Right lobe of liver (tissue), 6 donors: ENCODE results near the gene CNTRL. TPM values are rescaled to one million over a fixed set of nuclear protein-coding genes. Genes with fewer than 3 reads are reported as not detected.

ENCODE experiments used
- ATAC-seq, 4 donors: fragments of 200-7000 bp; cut with Tn5 transposase; one replicate each; pipeline ENCODE4 v1.9.1; 2020; ENCODE audit warnings: mild to moderate bottlenecking in 4 of 4, moderate library complexity in 4 of 4
- DNase-seq, 3 donors: peaks; one replicate each; pipeline ENCODE4 v3.0.0-alpha.2; 2020
- H3K27ac ChIP-seq, 3 donors: fragments of 200-600 bp; one replicate each; pipeline ENCODE4 v1.8.0; 2022
- H3K27me3 ChIP-seq, 2 donors: fragments of 200-600 bp; one replicate each; pipeline ENCODE4 v1.8.0; 2022
- H3K36me3 ChIP-seq, 4 donors: fragments of 200-600 bp; sonication (generic) in 1 of 4; one replicate each; pipeline versions ENCODE4 v1.5.1 to v1.8.0; 2017 to 2022; ENCODE audit warnings: control low read depth in 1 of 4
- H3K4me1 ChIP-seq, 4 donors: fragments of 200-600 bp; sonication (generic) in 1 of 4; one replicate each; pipeline versions ENCODE4 v1.5.1 to v1.8.0; 2017 to 2022; ENCODE audit warnings: control low read depth in 1 of 4
- H3K4me3 ChIP-seq, 3 donors: fragments of 200-600 bp; one replicate each; pipeline ENCODE4 v1.8.0; 2022
- H3K9me3 ChIP-seq, 4 donors: fragments of 200-600 bp; sonication (generic) in 1 of 4; one replicate each; pipeline versions ENCODE4 v1.5.1 to v1.8.0; 2017 to 2022; ENCODE audit warnings: control low read depth in 1 of 4
- POLR2A ChIP-seq: fragments of 450-650 bp; IDR thresholded peaks from one replicate; pipeline ENCODE4 v1.6.1; 2017; ENCODE audit warnings: antibody characterized with exemption, mild to moderate bottlenecking
- WGBS: methylation state at CpG from one replicate; pipeline ENCODE4 v1.1.6; 2018; ENCODE audit warnings: low coverage, low lambda C conversion rate; ENCODE audit not compliant: insufficient coverage; ENCODE audit errors: missing lambda C conversion rate; 5-methylcytosine and 5-hydroxymethylcytosine counted together
- intact Hi-C, 2 donors: fragments of 100-400 bp; cut with DNase I; formaldehyde crosslinking; loops; one replicate each; pipeline versions ENCODE4 v1.11.2 to v1.14.1; 2022
- total RNA-seq, 6 experiments: library from RNA; depleted of rRNA in 2 of 6; stranded (reverse); fragments of >200 nt in 2 of 6; fragmentation: NEBNext Ultra II Directional in 3 of 6; extraction: Animal tissue kit (Norgen Biotek cat#: 25700) in 3 of 6; gene quantifications; one replicate each; pipeline versions ENCODE4 v1.1.0 to v1.2.4, GENCODE V29; 2016 to 2023
- TF ChIP-seq, protein P1 (sequence below), 4 donors: fragments of 200-600 bp in 3 of 4; fragments of 450-650 bp in 1 of 4; IDR thresholded peaks; one replicate each; pipeline versions ENCODE4 v1.5.1 to v1.8.0; 2016 to 2022; ENCODE audit warnings: antibody characterized with exemption in 4 of 4, mild to moderate bottlenecking in 2 of 4
- donor health status: DM: no; HTN: yes; CAD: no.
- donor health status: DM: no; HTN: no; CAD: no.
- donor health status: DM: no; HTN: no; CAD: no.
- donor health status: DM: no; HTN: yes; CAD: no.
- donor health status: DM: no; HTN: yes; CAD: no.

CNTRL gene
- total RNA-seq, 6 experiments from 2014 or later = 2.8 to 5.6 (median 4.2) TPM

DNA sequence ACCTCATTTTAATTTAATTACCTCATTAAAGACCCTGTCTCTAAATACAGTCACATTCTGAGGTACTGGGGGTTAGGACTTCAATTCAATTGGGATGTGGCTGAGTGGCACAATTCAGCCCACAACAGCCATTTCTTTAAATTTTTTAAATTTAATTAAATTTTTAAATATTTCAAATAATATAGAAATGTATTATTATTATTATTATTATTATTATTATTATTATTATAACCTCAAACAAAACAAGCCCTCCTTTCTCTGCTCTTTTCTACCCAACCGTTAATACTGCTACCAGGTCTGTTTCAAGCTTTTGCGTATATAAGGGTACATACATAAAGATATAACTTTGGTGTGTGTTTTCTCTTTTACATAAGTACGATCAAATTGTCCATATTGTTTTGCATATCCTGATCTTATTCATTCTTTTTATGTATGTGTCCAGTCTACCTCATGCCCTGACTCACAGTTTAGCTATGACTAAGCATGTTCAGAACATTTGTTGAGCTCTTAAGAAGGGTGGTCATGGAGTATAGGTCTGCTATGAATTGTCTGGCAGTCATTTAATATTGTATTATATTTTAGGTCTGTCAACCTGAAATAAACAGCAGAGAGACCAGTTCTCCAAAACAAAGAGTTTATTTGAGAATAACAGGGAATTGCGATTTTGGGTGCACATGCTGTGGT is 143.0 kb downstream of the CNTRL start:
- H3K4me1 ChIP-seq = no peaks in the 10 kb centered on the region
- H3K9me3 ChIP-seq = no peaks in the 10 kb centered on the region
- intact Hi-C loops = loop anchor here in 1 of 2 donors (10.0 kb wide), 1 partner anchor 177 kb away; no protein-coding TSS in a partner anchor
- no peaks in the 10 kb centered on the region for H3K36me3 ChIP-seq
- H3K27me3 ChIP-seq = no peaks in the 10 kb centered on the region
- no peak overlapping the region for H3K4me3 ChIP-seq
- WGBS = 94% methylated on average over 4 of the region's 4 CpGs
- H3K27ac ChIP-seq = no peak overlapping the region
- ATAC-seq (no peak), DNase-seq (no peak)
- TF ChIP-seq POLR2A = no peak
- TF ChIP-seq, protein P1, sequence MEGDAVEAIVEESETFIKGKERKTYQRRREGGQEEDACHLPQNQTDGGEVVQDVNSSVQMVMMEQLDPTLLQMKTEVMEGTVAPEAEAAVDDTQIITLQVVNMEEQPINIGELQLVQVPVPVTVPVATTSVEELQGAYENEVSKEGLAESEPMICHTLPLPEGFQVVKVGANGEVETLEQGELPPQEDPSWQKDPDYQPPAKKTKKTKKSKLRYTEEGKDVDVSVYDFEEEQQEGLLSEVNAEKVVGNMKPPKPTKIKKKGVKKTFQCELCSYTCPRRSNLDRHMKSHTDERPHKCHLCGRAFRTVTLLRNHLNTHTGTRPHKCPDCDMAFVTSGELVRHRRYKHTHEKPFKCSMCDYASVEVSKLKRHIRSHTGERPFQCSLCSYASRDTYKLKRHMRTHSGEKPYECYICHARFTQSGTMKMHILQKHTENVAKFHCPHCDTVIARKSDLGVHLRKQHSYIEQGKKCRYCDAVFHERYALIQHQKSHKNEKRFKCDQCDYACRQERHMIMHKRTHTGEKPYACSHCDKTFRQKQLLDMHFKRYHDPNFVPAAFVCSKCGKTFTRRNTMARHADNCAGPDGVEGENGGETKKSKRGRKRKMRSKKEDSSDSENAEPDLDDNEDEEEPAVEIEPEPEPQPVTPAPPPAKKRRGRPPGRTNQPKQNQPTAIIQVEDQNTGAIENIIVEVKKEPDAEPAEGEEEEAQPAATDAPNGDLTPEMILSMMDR (IDR thresholded peaks at IDR 0.05) = no peak

DNA sequence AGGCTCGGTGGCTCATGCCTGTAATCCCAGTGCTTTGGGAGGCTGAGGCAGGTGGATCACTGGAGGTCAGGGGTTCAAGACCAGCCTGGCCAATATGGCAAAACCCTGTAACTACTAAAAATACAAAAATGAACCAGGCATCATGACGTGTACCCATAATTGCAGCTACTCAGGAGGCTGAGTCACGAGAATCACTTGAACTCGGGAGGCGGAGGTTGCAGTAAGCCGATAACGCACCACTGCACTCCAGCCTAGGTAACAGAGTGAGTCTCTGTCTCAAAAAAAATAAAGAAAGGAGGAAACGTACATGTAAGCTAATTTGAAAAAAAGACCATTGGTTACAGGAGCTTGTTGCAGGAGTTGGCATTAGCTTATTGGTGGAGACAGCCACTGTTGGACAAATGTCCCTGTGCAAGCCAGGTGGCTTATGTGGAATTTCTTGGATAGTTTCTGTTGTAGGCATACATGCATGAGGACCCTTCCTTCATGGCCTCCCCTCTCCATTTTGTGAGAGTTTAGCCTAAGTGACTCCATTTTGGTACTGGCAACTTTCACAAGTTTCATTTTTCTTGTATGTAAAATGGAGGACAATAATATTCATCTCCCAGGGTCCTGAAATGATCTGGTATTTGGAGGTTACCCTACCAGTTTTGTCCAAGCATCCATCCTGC is 143.7 kb downstream of the CNTRL start:
- 87% methylated on average over 8 of the region's 8 CpGs for WGBS
- no peak overlapping the region for H3K4me3 ChIP-seq
- no peak overlapping the region for H3K27ac ChIP-seq
- H3K4me1 ChIP-seq = no peaks in the 10 kb centered on the region
- TF ChIP-seq, protein P1 (IDR thresholded peaks at IDR 0.05) = no peak
- TF ChIP-seq POLR2A = no peak
- ATAC-seq = no peak
- DNase-seq = no peak
- no peaks in the 10 kb centered on the region for H3K27me3 ChIP-seq
- H3K36me3 ChIP-seq = no peaks in the 10 kb centered on the region
- intact Hi-C loops = loop anchor here in 1 of 2 donors (10.0 kb wide), 1 partner anchor 176 kb away; no protein-coding TSS in a partner anchor
- H3K9me3 ChIP-seq = no peaks in the 10 kb centered on the region

DNA sequence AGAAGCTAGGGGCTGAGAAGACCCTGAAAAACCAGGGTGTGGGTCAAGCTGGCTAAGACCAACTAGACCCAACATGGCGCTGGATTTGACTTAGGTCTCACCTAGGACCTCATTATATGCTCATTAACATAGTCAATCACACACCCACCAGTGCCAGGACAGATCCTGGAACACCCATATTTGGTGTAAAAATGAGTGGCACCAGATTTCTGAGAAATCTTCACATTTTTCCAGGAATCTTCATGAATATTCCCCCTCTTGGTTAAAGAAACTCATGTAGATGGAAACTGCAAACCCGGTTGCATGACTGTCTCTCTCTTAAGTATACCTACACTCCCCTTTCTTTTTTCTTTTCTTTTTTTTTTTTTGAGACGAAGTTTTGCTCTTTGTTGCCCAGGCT is 144.8 kb downstream of the CNTRL start:
- Histone ChIP-seq H3K4me3 (no peak overlapping the region), H3K4me1 (no peaks in the 10 kb centered on the region), H3K27me3 (no peaks in the 10 kb centered on the region), H3K36me3 (no peaks in the 10 kb centered on the region), H3K27ac (no peak overlapping the region), H3K9me3 (no peaks in the 10 kb centered on the region)
- no peak for DNase-seq
- TF ChIP-seq, protein P1 (IDR thresholded peaks at IDR 0.05) = no peak
- TF ChIP-seq POLR2A = no peak
- WGBS = 93% methylated on average over 3 of the region's 3 CpGs
- no peak for ATAC-seq
- intact Hi-C loops = loop anchor here in 1 of 2 donors (10.0 kb wide), 1 partner anchor 175 kb away; no protein-coding TSS in a partner anchor

DNA sequence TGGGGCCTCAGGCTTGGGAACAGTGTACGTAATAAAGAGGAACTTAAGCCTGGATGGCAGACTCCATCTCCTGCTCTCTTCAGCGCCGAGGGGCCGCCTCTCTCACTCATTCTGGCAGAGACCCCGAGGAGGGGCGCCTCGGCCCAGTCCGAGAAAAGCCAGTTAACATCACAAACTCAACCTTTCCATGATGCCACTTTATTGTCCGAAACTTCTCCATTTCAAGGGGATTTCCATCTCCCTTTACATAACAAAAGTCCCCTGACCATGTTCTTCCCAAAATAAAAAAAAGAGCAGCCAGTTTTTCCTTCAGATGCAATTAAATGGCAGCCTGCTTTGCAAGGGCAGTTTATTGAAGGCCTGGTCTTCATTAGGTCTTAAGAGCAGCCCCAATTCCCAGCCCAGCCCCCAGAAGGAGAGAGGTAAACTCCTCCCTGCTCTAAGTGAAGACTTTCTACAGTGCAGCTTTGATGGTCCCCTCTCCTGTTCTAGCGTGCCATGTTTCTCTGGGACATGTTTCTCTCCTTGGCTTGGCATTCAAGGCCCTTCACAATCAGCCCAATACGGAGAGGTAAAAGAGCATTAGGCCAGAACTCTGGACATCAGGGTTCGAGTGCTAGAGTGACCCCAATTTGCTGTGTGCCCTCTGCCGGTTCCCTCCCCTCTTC is 146.4 kb downstream of the CNTRL start:
- intact Hi-C loops = no loop called here
- ATAC-seq = peak in 1 of 4 donors; percentile 31
- no peak for DNase-seq
- H3K27ac ChIP-seq = no peak overlapping the region
- TF ChIP-seq, protein P1 (IDR thresholded peaks at IDR 0.05) = no peak
- no peak for TF ChIP-seq POLR2A
- H3K4me3 ChIP-seq = no peak overlapping the region
- no peaks in the 10 kb centered on the region for H3K27me3 ChIP-seq
- 63% methylated on average over 12 of the region's 13 CpGs for WGBS
- no peaks in the 10 kb centered on the region for H3K36me3 ChIP-seq
- H3K9me3 ChIP-seq = no peaks in the 10 kb centered on the region
- H3K4me1 ChIP-seq = no peaks in the 10 kb centered on the region
